Prostate gland (tissue), 2 donors: ENCODE measurements around the gene MCUR1.
"Not testable (repeated sequence)": the region's sequence is repeated elsewhere in the genome, so short reads cannot be mapped to it uniquely, and the experiment has no call there.

Source experiments
- CTCF ChIP-seq, 4 experiments: fragments of 200-600 bp in 2 of 4; fragments of 450-650 bp in 2 of 4; sonication (generic) in 2 of 4; IDR thresholded peaks; 1 replicate in 3 of 4; 2 replicates in 1 of 4; pipeline ENCODE4 v1.5.1; 2016 to 2019; ENCODE audit warnings: antibody characterized with exemption in 4 of 4, mild to moderate bottlenecking in 2 of 4, moderate library complexity in 2 of 4
- POLR2A ChIP-seq: fragments of 450-650 bp; IDR thresholded peaks from one replicate; pipeline ENCODE4 v1.6.1; 2016; ENCODE audit warnings: antibody characterized with exemption, mild to moderate bottlenecking

- TF ChIP-seq CTCF (IDR thresholded peaks at IDR 0.05); POLR2A: not testable (repeated sequence)
Observed at GRCh38 chr6:13828656-13829301, 14.4 kb upstream of the MCUR1 start.
